ENCODE measurements around the gene UBR3. TPM values are rescaled to one million over a fixed set of nuclear protein-coding genes. Genes with fewer than 3 reads are reported as not detected.
"Not testable (repeated sequence)": the region's sequence is repeated elsewhere in the genome, so short reads cannot be mapped to it uniquely, and the experiment has no call there.

Gene UBR3
- total and polyA plus RNA-seq, 8 donors = 4.8 to 151 (median 37.3) TPM

DNA sequence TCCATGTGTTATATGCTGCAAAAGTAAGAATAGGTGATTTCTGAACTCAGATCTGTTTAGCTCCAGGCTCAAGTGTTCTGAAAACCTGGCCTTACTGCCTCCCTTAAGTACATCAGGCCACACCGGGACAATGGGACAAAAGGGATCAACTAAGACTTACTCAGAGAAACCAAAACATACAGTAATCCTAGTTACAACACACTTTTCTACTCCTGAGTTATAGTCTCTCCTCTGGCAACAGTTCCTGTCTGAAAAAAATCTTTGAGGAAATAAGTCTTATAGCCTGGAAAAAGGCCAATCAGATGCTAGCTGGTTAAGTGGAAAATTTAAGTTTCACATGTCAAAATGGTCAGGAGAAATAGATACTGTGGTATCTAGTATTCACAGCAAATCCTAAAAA, 8.1 kb upstream of the UBR3 start:
- Histone ChIP-seq H3K27ac (no peak overlapping the region), H3K4me3 (no peak overlapping the region), H3K36me3 (peaks cover 0 to 67% (median 59%) of the 10 kb centered on the region in 4 donors), H3K27me3 (no peaks in the 10 kb centered on the region), H3K4me1 (peaks cover 17 to 55% (median 35%) of the 10 kb centered on the region in 4 donors), H3K9me3 (no peaks in the 10 kb centered on the region)
- intact Hi-C loops (cut with DNase I; ENCODE audit: low total_unique reads) = no loop called here
- TF ChIP-seq, protein P1, sequence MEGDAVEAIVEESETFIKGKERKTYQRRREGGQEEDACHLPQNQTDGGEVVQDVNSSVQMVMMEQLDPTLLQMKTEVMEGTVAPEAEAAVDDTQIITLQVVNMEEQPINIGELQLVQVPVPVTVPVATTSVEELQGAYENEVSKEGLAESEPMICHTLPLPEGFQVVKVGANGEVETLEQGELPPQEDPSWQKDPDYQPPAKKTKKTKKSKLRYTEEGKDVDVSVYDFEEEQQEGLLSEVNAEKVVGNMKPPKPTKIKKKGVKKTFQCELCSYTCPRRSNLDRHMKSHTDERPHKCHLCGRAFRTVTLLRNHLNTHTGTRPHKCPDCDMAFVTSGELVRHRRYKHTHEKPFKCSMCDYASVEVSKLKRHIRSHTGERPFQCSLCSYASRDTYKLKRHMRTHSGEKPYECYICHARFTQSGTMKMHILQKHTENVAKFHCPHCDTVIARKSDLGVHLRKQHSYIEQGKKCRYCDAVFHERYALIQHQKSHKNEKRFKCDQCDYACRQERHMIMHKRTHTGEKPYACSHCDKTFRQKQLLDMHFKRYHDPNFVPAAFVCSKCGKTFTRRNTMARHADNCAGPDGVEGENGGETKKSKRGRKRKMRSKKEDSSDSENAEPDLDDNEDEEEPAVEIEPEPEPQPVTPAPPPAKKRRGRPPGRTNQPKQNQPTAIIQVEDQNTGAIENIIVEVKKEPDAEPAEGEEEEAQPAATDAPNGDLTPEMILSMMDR (IDR thresholded peaks at IDR 0.05) = no peak
- TF ChIP-seq POLR2AphosphoS5 (IDR thresholded peaks at IDR 0.05) (no peak), EP300 (IDR thresholded peaks at IDR 0.05) (no peak), POLR2A (IDR thresholded peaks at IDR 0.05) (no peak)
- 41 to 75% (median 52%) methylated on average over 1 of the region's 1 CpG for WGBS, 5 donors
- DNase-seq = no peak

DNA sequence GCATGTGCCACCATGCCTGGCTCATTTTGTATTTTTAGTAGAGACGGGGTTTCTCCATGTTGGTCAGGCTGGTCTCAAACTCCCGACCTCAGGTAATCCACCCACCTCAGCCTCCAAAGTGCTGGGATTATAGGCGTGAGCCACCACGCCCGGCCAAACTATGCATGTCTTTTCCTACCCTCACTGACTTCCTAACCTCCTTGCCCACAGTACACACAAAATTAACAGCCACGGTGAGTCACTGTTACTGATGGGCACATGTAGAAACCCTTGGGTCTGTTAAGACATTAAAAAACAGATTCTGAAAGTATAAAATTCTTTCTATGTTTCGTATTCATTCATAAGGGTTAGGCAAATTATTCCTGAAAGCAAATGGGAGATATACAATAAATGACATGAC, 7.2 kb upstream of the UBR3 start:
- H3K9me3 ChIP-seq; intact Hi-C loops (cut with DNase I; ENCODE audit: low total_unique reads); H3K27me3 ChIP-seq; H3K4me3 ChIP-seq; DNase-seq; H3K27ac ChIP-seq: not testable (repeated sequence)
- Histone ChIP-seq H3K4me1 (peaks cover 17 to 59% (median 39%) of the 10 kb centered on the region in 4 donors), H3K36me3 (peaks cover 0 to 57% (median 51%) of the 10 kb centered on the region in 4 donors)
- WGBS, 5 donors = 46 to 70% (median 64%) methylated on average over 7 of the region's 7 CpGs

- WGBS, 5 donors = 54 to 63% (median 55%) methylated on average over 3 of the region's 3 CpGs
- no peak for TF ChIP-seq POLR2AphosphoS5 (IDR thresholded peaks at IDR 0.05)
- TF ChIP-seq EP300 (IDR thresholded peaks at IDR 0.05) = no peak
- no peak for TF ChIP-seq POLR2A (IDR thresholded peaks at IDR 0.05)
- TF ChIP-seq, protein P1 (IDR thresholded peaks at IDR 0.05) = no peak
- H3K4me3 ChIP-seq = no peak overlapping the region
- H3K9me3 ChIP-seq = no peaks in the 10 kb centered on the region
- H3K36me3 ChIP-seq = peaks cover 0 to 38% (median 33%) of the 10 kb centered on the region in 4 donors
- H3K4me1 ChIP-seq = peaks cover 17 to 68% (median 44%) of the 10 kb centered on the region in 4 donors
- H3K27ac ChIP-seq = no peak overlapping the region
- intact Hi-C loops (cut with DNase I; ENCODE audit: low total_unique reads) = no loop called here
- DNase-seq = no peak
- no peaks in the 10 kb centered on the region for H3K27me3 ChIP-seq
Observed at GRCh38 chr2:169822036-169822435, 5.2 kb upstream of the UBR3 start.

GRCh38 chr2:169822785-169823392, 4.4 kb upstream of the UBR3 start:
- Histone ChIP-seq H3K4me3 (no peak overlapping the region), H3K27ac (no peak overlapping the region), H3K27me3 (no peaks in the 10 kb centered on the region), H3K9me3 (no peaks in the 10 kb centered on the region), H3K4me1 (peaks cover 17 to 70% (median 46%) of the 10 kb centered on the region in 4 donors), H3K36me3 (peaks cover 0 to 29% (median 24%) of the 10 kb centered on the region in 4 donors)
- no peak for DNase-seq
- WGBS, 5 donors = 73 to 80% (median 78%) methylated on average over 4 of the region's 4 CpGs
- no peak for TF ChIP-seq POLR2A (IDR thresholded peaks at IDR 0.05)
- TF ChIP-seq, protein P1 (IDR thresholded peaks at IDR 0.05) = no peak
- TF ChIP-seq POLR2AphosphoS5 (IDR thresholded peaks at IDR 0.05) = no peak
- TF ChIP-seq EP300 (IDR thresholded peaks at IDR 0.05) = no peak
- intact Hi-C loops (cut with DNase I; ENCODE audit: low total_unique reads) = no loop called here

GRCh38 chr2:169823996-169824372, 3.3 kb upstream of the UBR3 start:
- H3K9me3 ChIP-seq = no peaks in the 10 kb centered on the region
- peaks cover 20 to 75% (median 54%) of the 10 kb centered on the region in 4 donors for H3K4me1 ChIP-seq
- TF ChIP-seq EP300 (IDR thresholded peaks at IDR 0.05) (no peak), POLR2AphosphoS5 (IDR thresholded peaks at IDR 0.05) (no peak), POLR2A (IDR thresholded peaks at IDR 0.05) (no peak)
- TF ChIP-seq, protein P1 (IDR thresholded peaks at IDR 0.05) = no peak
- WGBS, 5 donors = 15 to 24% (median 21%) methylated on average over 4 of the region's 4 CpGs
- H3K4me3 ChIP-seq = peak overlapping the region; percentile 64 to 81 (median 72)
- H3K27me3 ChIP-seq = no peaks in the 10 kb centered on the region
- H3K36me3 ChIP-seq = peaks cover 0 to 19% (median 13%) of the 10 kb centered on the region in 4 donors
- DNase-seq = no peak
- peak overlapping the region in 4 of 5 donors; percentile 77 to 87 (median 86) for H3K27ac ChIP-seq
- intact Hi-C loops (cut with DNase I; ENCODE audit: low total_unique reads) = no loop called here
